Heart left ventricle (tissue), 13 donors: ENCODE measurements around the gene BIRC3.

Source experiments
- CTCF ChIP-seq, 12 donors: fragments of 200-600 bp; sonication (generic) in 4 of 12; IDR thresholded peaks; one replicate each; pipeline versions ENCODE4 v1.5.0 to v1.8.0; 2018 to 2022; ENCODE audit warnings: antibody characterized with exemption in 12 of 12, mild to moderate bottlenecking in 5 of 12
- POLR2A ChIP-seq, 2 donors: fragments of 450-650 bp; IDR thresholded peaks; one replicate each; pipeline ENCODE4 v1.6.1; 2017; ENCODE audit warnings: antibody characterized with exemption in 2 of 2, mild to moderate bottlenecking in 2 of 2, moderate library complexity in 2 of 2
- donor health status: ischemic (EF 13 %, LVEDD 7.1; RV severe dilation, severe dysfunction).
- donor health status: DM: no; HTN: yes; CAD: no.
- donor health status: DM: no; HTN: no; CAD: no.
- donor health status: ischemic (EF 25% LVEDD 6.9; RV normal size, moderate dysfunction).
- donor health status: ischemic (EF 25% LVEDD 5.7; RV mildly dilated, moderate dysfunction).
- donor health status: ischemic (EF 35%, LVEDD 5.7; RV mildly dilated, moderate dysfunction).
- donor health status: nonischemic (EF 11% LVEDD 7.7; RV severe dilation, severe dysfunction).
- donor health status: DM: yes; HTN: yes; CAD: no.
- donor health status: PGD.
- donor health status: ischemic (EF 29% LVEDD 5.4; RV normal size, mild dysfunction).
- donor health status: nonischemic (EF 23%, LVEDD 6.1; RV moderate dilation, normal function).

GRCh38 chr11:102284008-102284407 lies 33.3 kb upstream of the BIRC3 start:
- no peak for TF ChIP-seq POLR2A (IDR thresholded peaks at IDR 0.05)
- TF ChIP-seq CTCF (IDR thresholded peaks at IDR 0.05): no peak
